ENCODE results near the gene MACROD2.

Gene MACROD2

GRCh38 chr20:14935285-14935684, 940.0 kb downstream of the MACROD2 start:
- no peak overlapping the region for H3K4me3 ChIP-seq (replicated peaks; ENCODE audit: low read depth, low read length)
- TF ChIP-seq CTCF (IDR thresholded peaks at IDR 0.05; ENCODE audit: low read depth, low read length, missing control alignments) = no peak
- DNase-seq (ENCODE audit: extremely low read depth, low read depth) = no peak

GRCh38 chr20:14937021-14937420, 941.7 kb downstream of the MACROD2 start:
- no peak overlapping the region for H3K4me3 ChIP-seq (replicated peaks; ENCODE audit: low read depth, low read length)
- TF ChIP-seq CTCF (IDR thresholded peaks at IDR 0.05; ENCODE audit: low read depth, low read length, missing control alignments) = no peak
- no peak for DNase-seq (ENCODE audit: extremely low read depth, low read depth)

- H3K4me3 ChIP-seq (replicated peaks; ENCODE audit: low read depth, low read length) = no peak overlapping the region
- DNase-seq (ENCODE audit: extremely low read depth, low read depth) = no peak
- TF ChIP-seq CTCF (IDR thresholded peaks at IDR 0.05; ENCODE audit: low read depth, low read length, missing control alignments) = no peak
These were observed 942.5 kb downstream of the MACROD2 start for GRCh38 chr20:14937846-14938245.

- no peak for DNase-seq (ENCODE audit: extremely low read depth, low read depth)
- H3K4me3 ChIP-seq (replicated peaks; ENCODE audit: low read depth, low read length) = no peak overlapping the region
- no peak for TF ChIP-seq CTCF (IDR thresholded peaks at IDR 0.05; ENCODE audit: low read depth, low read length, missing control alignments)
These were observed 952.2 kb downstream of the MACROD2 start for GRCh38 chr20:14947536-14947935.

GRCh38 chr20:14947946-14948345, 952.6 kb downstream of the MACROD2 start:
- TF ChIP-seq CTCF (IDR thresholded peaks at IDR 0.05; ENCODE audit: low read depth, low read length, missing control alignments) = no peak
- no peak for DNase-seq (ENCODE audit: extremely low read depth, low read depth)

GRCh38 chr20:14948416-14948815, 953.1 kb downstream of the MACROD2 start:
- no peak for DNase-seq (ENCODE audit: extremely low read depth, low read depth)
- H3K4me3 ChIP-seq (replicated peaks; ENCODE audit: low read depth, low read length) = no peak overlapping the region
- TF ChIP-seq CTCF (IDR thresholded peaks at IDR 0.05; ENCODE audit: low read depth, low read length, missing control alignments) = peak; percentile 16

More at GRCh38 chr20:14947946-14948345, 952.6 kb downstream of the MACROD2 start:
- H3K4me3 ChIP-seq (replicated peaks; ENCODE audit: low read depth, low read length) = no peak overlapping the region

GRCh38 chr20:14950633-14951032, 955.3 kb downstream of the MACROD2 start:
- no peak for TF ChIP-seq CTCF (IDR thresholded peaks at IDR 0.05; ENCODE audit: low read depth, low read length, missing control alignments)
- no peak overlapping the region for H3K4me3 ChIP-seq (replicated peaks; ENCODE audit: low read depth, low read length)
- DNase-seq (ENCODE audit: extremely low read depth, low read depth) = no peak

Measured in HFF-Myc (cell line).